Mesendoderm (in vitro differentiated cells): ENCODE measurements around the gene CLCNKA.
"Not testable (repeated sequence)": the region's sequence is repeated elsewhere in the genome, so short reads cannot be mapped to it uniquely, and the experiment has no call there.

Experiments used
- DNase-seq: peaks from one replicate; pipeline ENCODE4 v3.0.0; 2013
- H2AK5ac ChIP-seq: 2 replicates; pipeline ENCODE4 v1.6.1; 2013; ENCODE audit warnings: low read length, inconsistent platforms
- H2BK120ac ChIP-seq: 2 replicates; pipeline ENCODE4 v1.6.1; 2013; ENCODE audit warnings: low read depth, mild to moderate bottlenecking, low read length, moderate library complexity, mixed read lengths
- H2BK15ac ChIP-seq: replicated peaks from 2 replicates; pipeline ENCODE4 v1.6.1; 2013; ENCODE audit warnings: low read depth, mild to moderate bottlenecking, moderate library complexity
- H2BK5ac ChIP-seq: 2 replicates; pipeline ENCODE4 v1.6.1; 2013; ENCODE audit warnings: low read length, inconsistent platforms
- H3K18ac ChIP-seq: 2 replicates; pipeline ENCODE4 v1.6.1; 2013; ENCODE audit warnings: mild to moderate bottlenecking, low read length, mixed read lengths
- H3K23ac ChIP-seq: one replicate; pipeline ENCODE4 v1.6.1; 2013; ENCODE audit warnings: low read length
- H3K27ac ChIP-seq: 2 replicates; pipeline ENCODE4 v1.5.1; 2013; ENCODE audit warnings: low read depth, mild to moderate bottlenecking, inconsistent platforms, low read length, moderate library complexity
- H3K27me3 ChIP-seq: 2 replicates; pipeline ENCODE4 v1.6.1; 2013; ENCODE audit warnings: low read length, control low read depth, mild to moderate bottlenecking, inconsistent platforms; ENCODE audit not compliant: insufficient read depth, poor library complexity
- H3K36me3 ChIP-seq: 2 replicates; pipeline ENCODE4 v1.6.1; 2013; ENCODE audit warnings: low read length, inconsistent platforms; ENCODE audit not compliant: control insufficient read depth, insufficient read depth
- H3K4ac ChIP-seq: one replicate; pipeline ENCODE4 v1.6.1; 2013; ENCODE audit warnings: low read depth, mild to moderate bottlenecking, low read length, moderate library complexity
- H3K4me1 ChIP-seq: 2 replicates; pipeline ENCODE4 v1.6.1; 2013; ENCODE audit warnings: low read depth, low read length, inconsistent platforms; ENCODE audit not compliant: control insufficient read depth
- H3K4me2 ChIP-seq: 2 replicates; pipeline ENCODE4 v1.6.1; 2013; ENCODE audit warnings: low read length
- H3K4me3 ChIP-seq: 2 replicates; pipeline ENCODE4 v1.5.1; 2013; ENCODE audit warnings: mild to moderate bottlenecking, low read length
- H3K56ac ChIP-seq: one replicate; pipeline ENCODE4 v1.6.1; 2013; ENCODE audit warnings: low read length
- H3K79me1 ChIP-seq: 2 replicates; pipeline ENCODE4 v1.6.1; 2013; ENCODE audit warnings: low read length, inconsistent platforms
- H3K79me2 ChIP-seq: 2 replicates; pipeline ENCODE4 v1.6.1; 2013; ENCODE audit warnings: mild to moderate bottlenecking, low read length; ENCODE audit not compliant: control insufficient read depth, insufficient read depth
- H3K9ac ChIP-seq: 2 replicates; pipeline ENCODE4 v1.6.1; 2013; ENCODE audit warnings: low read length, inconsistent platforms
- H4K5ac ChIP-seq: one replicate; pipeline ENCODE4 v1.6.1; 2013; ENCODE audit warnings: low read length
- H4K8ac ChIP-seq: one replicate; pipeline ENCODE4 v1.6.1; 2013; ENCODE audit warnings: low read depth, mild to moderate bottlenecking, control low read depth, low read length, moderate library complexity
- WGBS: extraction: QIAGEN DNeasy Blood & Tissue Kit; methylation state at CpG from one replicate; pipeline ENCODE4 v1.1.7; 2013; ENCODE audit warnings: low lambda C conversion rate, missing lambda C conversion rate; ENCODE audit not compliant: insufficient coverage; ENCODE audit errors: extremely low coverage; 5-methylcytosine and 5-hydroxymethylcytosine counted together

Gene CLCNKA

GRCh38 chr1:16019644-16020277 is 2.1 kb upstream of the CLCNKA start:
- Histone ChIP-seq H3K18ac (no peak overlapping the region), H3K4me3 (no peak overlapping the region), H3K56ac (no peak overlapping the region), H2BK5ac (no peak overlapping the region), H3K27me3 (no peaks in the 10 kb centered on the region), H3K4me1 (no peaks in the 10 kb centered on the region), H2BK15ac (no peak overlapping the region), H2AK5ac (no peak overlapping the region), H3K4me2 (no peak overlapping the region), H4K5ac (no peak overlapping the region), H4K8ac (no peak overlapping the region), H3K27ac (no peak overlapping the region), H2BK120ac (no peak overlapping the region), H3K23ac (no peak overlapping the region), H3K9ac (no peak overlapping the region), H3K79me2 (no peaks in the 10 kb centered on the region), H3K36me3 (no peaks in the 10 kb centered on the region), H3K79me1 (no peaks in the 10 kb centered on the region), H3K4ac (no peak overlapping the region)
- peak; percentile 32 for DNase-seq
- WGBS = no CpG with 5 or more reads among the region's 9 CpGs

- Histone ChIP-seq H4K8ac (no peak overlapping the region), H3K4me2 (no peak overlapping the region), H3K4me3 (no peak overlapping the region), H2BK120ac (no peak overlapping the region), H3K9ac (no peak overlapping the region), H3K18ac (no peak overlapping the region), H3K56ac (no peak overlapping the region), H2BK15ac (no peak overlapping the region), H3K23ac (no peak overlapping the region), H3K4me1 (no peaks in the 10 kb centered on the region), H2AK5ac (no peak overlapping the region), H2BK5ac (no peak overlapping the region), H3K27me3 (no peaks in the 10 kb centered on the region), H3K4ac (no peak overlapping the region), H3K79me2 (no peaks in the 10 kb centered on the region), H4K5ac (no peak overlapping the region), H3K36me3 (no peaks in the 10 kb centered on the region), H3K27ac (no peak overlapping the region), H3K79me1 (no peaks in the 10 kb centered on the region)
- DNase-seq = no peak
- WGBS = no CpG with 5 or more reads among the region's 6 CpGs
Measured at GRCh38 chr1:16020325-16020724, 1.5 kb upstream of the CLCNKA start.

- H3K4me2 ChIP-seq, H2BK15ac ChIP-seq, H3K36me3 ChIP-seq, H4K8ac ChIP-seq, H3K4me1 ChIP-seq, H2BK120ac ChIP-seq, H3K9ac ChIP-seq, H3K79me2 ChIP-seq, H2AK5ac ChIP-seq, H3K79me1 ChIP-seq, H3K4ac ChIP-seq, H4K5ac ChIP-seq, H3K23ac ChIP-seq, H3K4me3 ChIP-seq, H3K27ac ChIP-seq, DNase-seq, H3K27me3 ChIP-seq, H2BK5ac ChIP-seq, H3K56ac ChIP-seq, H3K18ac ChIP-seq: not testable (repeated sequence)
- WGBS = no CpG with 5 or more reads among the region's 9 CpGs
Measured at GRCh38 chr1:16020878-16021277, 958 bp upstream of the CLCNKA start.

GRCh38 chr1:16022393-16022792 is 557 bp downstream of the CLCNKA start:
- Histone ChIP-seq H2BK15ac (no peak overlapping the region), H3K27me3 (no peaks in the 10 kb centered on the region), H3K4ac (no peak overlapping the region), H3K23ac (no peak overlapping the region), H3K27ac (no peak overlapping the region), H3K4me1 (no peaks in the 10 kb centered on the region), H2BK120ac (no peak overlapping the region), H2BK5ac (no peak overlapping the region), H4K5ac (no peak overlapping the region), H4K8ac (no peak overlapping the region), H3K79me2 (no peaks in the 10 kb centered on the region), H3K18ac (no peak overlapping the region), H3K56ac (no peak overlapping the region), H3K9ac (no peak overlapping the region), H2AK5ac (no peak overlapping the region), H3K79me1 (no peaks in the 10 kb centered on the region), H3K36me3 (no peaks in the 10 kb centered on the region), H3K4me2 (no peak overlapping the region), H3K4me3 (no peak overlapping the region)
- no CpG with 5 or more reads among the region's 11 CpGs for whole genome bisulfite sequencing
- DNase-seq = no peak

- no peaks in the 10 kb centered on the region for H3K4me1 ChIP-seq
- no CpG with 5 or more reads among the region's 7 CpGs for WGBS
- no peak overlapping the region for H3K4me2 ChIP-seq
- no peak overlapping the region for H4K5ac ChIP-seq
- H3K4me3 ChIP-seq = no peak overlapping the region
- no peak overlapping the region for H3K23ac ChIP-seq
- H3K27me3 ChIP-seq = no peaks in the 10 kb centered on the region
- no peak overlapping the region for H2BK15ac ChIP-seq
- no peak overlapping the region for H4K8ac ChIP-seq
- DNase-seq = no peak
- H2BK120ac ChIP-seq = no peak overlapping the region
- H3K9ac ChIP-seq = no peak overlapping the region
- H2AK5ac ChIP-seq = no peak overlapping the region
- H3K4ac ChIP-seq = no peak overlapping the region
- no peak overlapping the region for H3K18ac ChIP-seq
- H3K79me2 ChIP-seq = no peaks in the 10 kb centered on the region
- no peak overlapping the region for H3K56ac ChIP-seq
- H3K79me1 ChIP-seq = no peaks in the 10 kb centered on the region
- H3K27ac ChIP-seq = no peak overlapping the region
- H2BK5ac ChIP-seq = no peak overlapping the region
- H3K36me3 ChIP-seq = no peaks in the 10 kb centered on the region
Measured at GRCh38 chr1:16023050-16023653, 1.3 kb downstream of the CLCNKA start.

GRCh38 chr1:16026302-16026701 is 4.5 kb downstream of the CLCNKA start:
- not testable (repeated sequence) for H3K27me3 ChIP-seq, H3K36me3 ChIP-seq, DNase-seq

More at GRCh38 chr1:16026302-16026701, 4.5 kb downstream of the CLCNKA start:
- WGBS = no CpG with 5 or more reads among the region's 10 CpGs
- not testable (repeated sequence) for H3K27ac ChIP-seq, H4K5ac ChIP-seq, H3K4me1 ChIP-seq, H2BK5ac ChIP-seq, H4K8ac ChIP-seq, H2BK120ac ChIP-seq, H3K4me3 ChIP-seq, H3K9ac ChIP-seq, H3K4ac ChIP-seq, H2BK15ac ChIP-seq, H3K23ac ChIP-seq, H2AK5ac ChIP-seq, H3K4me2 ChIP-seq, H3K18ac ChIP-seq, H3K79me1 ChIP-seq, H3K79me2 ChIP-seq
- peak overlapping the region; percentile 15 for H3K56ac ChIP-seq
